GM06990 (cell line): Measurements from ENCODE around the gene PAIP1.
A peak's percentile ranks its signal among the peaks of the same experiment; 100 is the strongest.

Experiments
- DNase-seq: peaks from one replicate; pipeline ENCODE4 v3.0.0-alpha.2; 2011; ENCODE audit not compliant: insufficient read length; ENCODE audit errors: extremely low read depth
- H3K27me3 ChIP-seq: replicated peaks from 2 replicates; pipeline ENCODE4 v1.6.0; 2011; ENCODE audit warnings: low read length; ENCODE audit not compliant: control insufficient read depth, insufficient read depth
- H3K36me3 ChIP-seq: 2 replicates; pipeline ENCODE4 v1.5.1; 2011; ENCODE audit warnings: low read length; ENCODE audit not compliant: control insufficient read depth, insufficient read depth
- H3K4me3 ChIP-seq: replicated peaks from 2 replicates; pipeline ENCODE4 v1.5.1; 2011; ENCODE audit warnings: low read depth, mild to moderate bottlenecking, control low read depth, low read length
- CTCF ChIP-seq: IDR thresholded peaks from 2 replicates; pipeline ENCODE4 v1.5.1; 2011; ENCODE audit warnings: low read length, control low read depth, mild to moderate bottlenecking, inconsistent platforms; ENCODE audit not compliant: insufficient read depth, poor library complexity, severe bottlenecking

The PAIP1 gene

GRCh38 chr5:43484106-43484849 lies 72.6 kb downstream of the PAIP1 start:
- peak; percentile 89 for DNase-seq
- Histone ChIP-seq H3K36me3 (no peaks in the 10 kb centered on the region; the same call in 1 of the 2 replicates), H3K4me3 (peak overlapping the region; percentile 94), H3K27me3 (no peaks in the 10 kb centered on the region)
- peak; percentile 75 for TF ChIP-seq CTCF

- Histone ChIP-seq H3K27me3 (no peaks in the 10 kb centered on the region), H3K4me3 (peak within 1 kb of the TSS; percentile 94), H3K36me3 (no peaks in the 10 kb centered on the region)
- TF ChIP-seq CTCF = no peak
- DNase-seq = peak; percentile 94
Measured at GRCh38 chr5:43483298-43484105, 73.4 kb downstream of the PAIP1 start, which contains the start of gene TMEM267. Gene TMEM267 (minus strand): TSS chr5:43483865. CDS start chr5:43453969, 29,896 bp downstream.

GRCh38 chr5:43482490-43483297 lies 74.2 kb downstream of the PAIP1 start:
- DNase-seq = no peak
- Histone ChIP-seq H3K36me3 (no peaks in the 10 kb centered on the region), H3K4me3 (peak overlapping the region; percentile 94), H3K27me3 (no peaks in the 10 kb centered on the region)
- no peak for TF ChIP-seq CTCF
